ENCODE results near the gene GPX3.

Gene GPX3

DNA sequence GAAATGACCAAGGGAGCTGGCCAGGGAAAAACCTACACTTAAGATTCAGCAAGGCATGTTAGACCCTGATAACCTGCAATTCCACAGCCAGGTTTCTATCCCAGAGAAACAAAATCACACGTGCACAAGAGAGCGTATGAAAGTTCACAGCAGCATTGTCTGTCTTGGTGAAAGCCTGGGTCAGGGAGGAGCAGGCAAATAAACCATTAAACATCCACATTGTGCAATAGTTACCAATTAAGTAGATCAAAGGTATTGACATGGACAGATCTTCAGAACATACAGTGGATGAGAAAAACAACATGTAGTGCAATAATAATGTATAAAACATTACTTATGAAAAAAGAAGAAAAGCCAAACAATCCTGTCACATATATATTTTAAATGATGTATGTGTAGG lies 15.9 kb upstream of the GPX3 start:
- TF ChIP-seq SIN3A (IDR thresholded peaks at IDR 0.05; ENCODE audit: borderline replicate concordance, insufficient read depth, low read length) = no peak
- no peak for TF ChIP-seq TAF1 (IDR thresholded peaks at IDR 0.05; ENCODE audit: borderline replicate concordance, insufficient read depth, low read length)
- TF ChIP-seq, protein P1, sequence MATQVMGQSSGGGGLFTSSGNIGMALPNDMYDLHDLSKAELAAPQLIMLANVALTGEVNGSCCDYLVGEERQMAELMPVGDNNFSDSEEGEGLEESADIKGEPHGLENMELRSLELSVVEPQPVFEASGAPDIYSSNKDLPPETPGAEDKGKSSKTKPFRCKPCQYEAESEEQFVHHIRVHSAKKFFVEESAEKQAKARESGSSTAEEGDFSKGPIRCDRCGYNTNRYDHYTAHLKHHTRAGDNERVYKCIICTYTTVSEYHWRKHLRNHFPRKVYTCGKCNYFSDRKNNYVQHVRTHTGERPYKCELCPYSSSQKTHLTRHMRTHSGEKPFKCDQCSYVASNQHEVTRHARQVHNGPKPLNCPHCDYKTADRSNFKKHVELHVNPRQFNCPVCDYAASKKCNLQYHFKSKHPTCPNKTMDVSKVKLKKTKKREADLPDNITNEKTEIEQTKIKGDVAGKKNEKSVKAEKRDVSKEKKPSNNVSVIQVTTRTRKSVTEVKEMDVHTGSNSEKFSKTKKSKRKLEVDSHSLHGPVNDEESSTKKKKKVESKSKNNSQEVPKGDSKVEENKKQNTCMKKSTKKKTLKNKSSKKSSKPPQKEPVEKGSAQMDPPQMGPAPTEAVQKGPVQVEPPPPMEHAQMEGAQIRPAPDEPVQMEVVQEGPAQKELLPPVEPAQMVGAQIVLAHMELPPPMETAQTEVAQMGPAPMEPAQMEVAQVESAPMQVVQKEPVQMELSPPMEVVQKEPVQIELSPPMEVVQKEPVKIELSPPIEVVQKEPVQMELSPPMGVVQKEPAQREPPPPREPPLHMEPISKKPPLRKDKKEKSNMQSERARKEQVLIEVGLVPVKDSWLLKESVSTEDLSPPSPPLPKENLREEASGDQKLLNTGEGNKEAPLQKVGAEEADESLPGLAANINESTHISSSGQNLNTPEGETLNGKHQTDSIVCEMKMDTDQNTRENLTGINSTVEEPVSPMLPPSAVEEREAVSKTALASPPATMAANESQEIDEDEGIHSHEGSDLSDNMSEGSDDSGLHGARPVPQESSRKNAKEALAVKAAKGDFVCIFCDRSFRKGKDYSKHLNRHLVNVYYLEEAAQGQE (IDR thresholded peaks at IDR 0.05; ENCODE audit: insufficient read depth in 1 of 2, low read depth in 2 of 2, low read length in 2 of 2) = no peak
- TF ChIP-seq FOXP2 (optimal IDR thresholded peaks at IDR 0.05; ENCODE audit: borderline replicate concordance, extremely low read depth, extremely low read length, insufficient read depth) = no peak
- TF ChIP-seq POLR2AphosphoS5 (IDR thresholded peaks at IDR 0.05; ENCODE audit: low read depth, low read length) = no peak

DNA sequence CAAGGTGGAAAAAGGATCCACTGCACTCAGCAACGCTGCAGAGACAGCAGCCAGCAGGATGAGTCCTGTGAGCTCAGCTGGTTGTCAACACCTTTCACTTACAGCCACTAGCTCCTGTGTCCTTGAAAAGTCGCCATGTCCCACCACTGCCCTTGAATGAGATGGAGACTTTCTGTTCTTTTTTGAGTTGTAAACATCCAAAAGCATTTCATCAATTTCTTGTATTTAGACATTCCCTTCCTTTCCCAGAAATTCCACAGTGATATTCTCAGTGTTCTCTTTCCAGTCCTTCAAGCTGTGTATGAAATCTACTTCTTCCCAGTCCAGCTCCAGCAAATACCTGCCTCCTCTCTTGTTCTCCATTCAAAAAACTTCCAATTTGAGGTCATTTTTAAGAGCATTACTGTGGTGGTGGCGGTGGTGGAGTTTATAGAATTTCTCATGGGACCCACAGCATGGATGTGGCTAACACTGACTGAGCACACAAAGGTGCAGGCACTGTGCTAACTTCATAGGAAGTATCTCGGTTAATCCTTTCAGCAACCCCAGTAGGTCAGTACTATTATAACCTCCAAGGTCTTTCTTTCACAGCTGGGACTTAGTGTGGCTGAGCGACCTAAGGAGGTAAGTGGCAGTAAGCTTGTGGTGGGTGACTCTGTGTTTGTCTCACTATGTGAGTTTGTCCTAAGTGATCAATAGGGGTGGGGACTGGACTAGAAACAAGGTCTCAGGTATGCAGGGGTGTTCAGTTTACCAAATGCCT lies 15.0 kb upstream of the GPX3 start:
- TF ChIP-seq POLR2AphosphoS5 (IDR thresholded peaks at IDR 0.05; ENCODE audit: low read depth, low read length) (no peak), FOXP2 (optimal IDR thresholded peaks at IDR 0.05; ENCODE audit: borderline replicate concordance, extremely low read depth, extremely low read length, insufficient read depth) (no peak), SIN3A (IDR thresholded peaks at IDR 0.05; ENCODE audit: borderline replicate concordance, insufficient read depth, low read length) (no peak), TAF1 (IDR thresholded peaks at IDR 0.05; ENCODE audit: borderline replicate concordance, insufficient read depth, low read length) (no peak)
- TF ChIP-seq, protein P1 (IDR thresholded peaks at IDR 0.05; ENCODE audit: insufficient read depth in 1 of 2, low read depth in 2 of 2, low read length in 2 of 2) = no peak

DNA sequence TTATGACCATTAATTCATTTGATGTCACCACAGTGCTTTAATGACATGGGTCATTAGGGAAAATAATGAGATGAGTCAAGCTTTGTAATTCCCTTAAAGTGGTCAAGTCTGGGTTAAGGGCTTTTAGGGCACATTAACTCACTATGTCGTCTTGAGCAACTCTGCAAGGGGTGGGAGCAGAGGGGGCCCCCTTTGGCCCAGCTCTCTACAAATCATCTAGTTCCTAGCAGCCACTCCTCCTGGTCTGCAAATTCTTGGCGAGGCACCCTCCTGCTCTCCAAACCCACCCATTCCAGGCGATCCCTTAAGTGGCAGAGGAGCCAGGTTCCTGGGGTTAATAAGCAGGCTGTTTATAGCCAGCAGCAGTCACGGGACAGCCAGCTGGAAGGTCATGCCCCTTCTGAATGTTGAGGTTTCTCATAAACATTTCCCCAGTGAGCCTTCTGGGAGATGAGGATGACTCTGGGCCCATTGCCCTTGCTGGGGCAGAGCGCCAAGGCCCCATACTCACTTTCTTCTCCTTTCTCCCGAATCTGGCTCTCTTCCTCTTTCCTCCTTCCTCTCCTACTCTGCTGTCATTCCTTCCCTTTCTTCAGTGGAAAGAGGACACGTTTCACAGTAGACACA lies 14.3 kb upstream of the GPX3 start:
- TF ChIP-seq, protein P1 (IDR thresholded peaks at IDR 0.05; ENCODE audit: insufficient read depth in 1 of 2, low read depth in 2 of 2, low read length in 2 of 2) = no peak
- TF ChIP-seq TAF1 (IDR thresholded peaks at IDR 0.05; ENCODE audit: borderline replicate concordance, insufficient read depth, low read length) = no peak

DNA sequence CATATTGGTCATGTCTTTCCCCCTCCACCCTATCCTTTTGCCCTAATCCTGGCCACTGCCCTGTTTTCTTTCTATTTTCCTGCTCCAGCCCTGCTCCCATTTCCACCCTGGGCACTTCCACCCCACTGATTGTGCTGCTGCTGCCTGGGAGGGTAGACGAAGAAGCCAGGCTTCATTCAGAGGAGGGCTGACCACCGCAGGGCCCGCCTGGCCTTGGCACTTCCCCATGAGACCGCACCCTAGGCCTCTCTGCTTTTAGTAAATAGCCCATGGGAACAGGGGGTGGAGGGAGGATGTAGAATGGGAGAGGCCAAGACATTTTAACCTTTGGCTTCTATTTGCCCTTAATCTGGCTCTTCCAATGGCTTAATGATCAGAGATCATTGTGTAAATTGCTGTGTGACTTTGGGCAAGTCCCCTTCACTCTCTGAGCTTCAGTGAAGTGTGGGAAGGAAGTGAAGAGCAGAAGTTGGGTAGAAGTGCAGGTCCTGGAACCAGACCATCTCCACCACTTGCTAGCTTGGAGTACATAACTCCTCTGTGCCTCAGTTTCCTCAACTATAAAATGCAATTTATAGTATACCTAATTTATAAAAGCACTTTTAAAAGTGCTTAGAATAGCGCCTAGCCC lies 13.6 kb upstream of the GPX3 start:
- no peak for TF ChIP-seq TAF1 (IDR thresholded peaks at IDR 0.05; ENCODE audit: borderline replicate concordance, insufficient read depth, low read length)
- TF ChIP-seq, protein P1 (IDR thresholded peaks at IDR 0.05; ENCODE audit: insufficient read depth in 1 of 2, low read depth in 2 of 2, low read length in 2 of 2) = no peak

Measured in PFSK-1 (cell line).